ENCODE results near the gene EPHB3. TPM values are rescaled to one million over a fixed set of nuclear protein-coding genes. Genes with fewer than 3 reads are reported as not detected.

EPHB3 gene
- total and polyA plus RNA-seq, 4 donors, result 3.1 to 20.5 (median 7.7) TPM

DNA sequence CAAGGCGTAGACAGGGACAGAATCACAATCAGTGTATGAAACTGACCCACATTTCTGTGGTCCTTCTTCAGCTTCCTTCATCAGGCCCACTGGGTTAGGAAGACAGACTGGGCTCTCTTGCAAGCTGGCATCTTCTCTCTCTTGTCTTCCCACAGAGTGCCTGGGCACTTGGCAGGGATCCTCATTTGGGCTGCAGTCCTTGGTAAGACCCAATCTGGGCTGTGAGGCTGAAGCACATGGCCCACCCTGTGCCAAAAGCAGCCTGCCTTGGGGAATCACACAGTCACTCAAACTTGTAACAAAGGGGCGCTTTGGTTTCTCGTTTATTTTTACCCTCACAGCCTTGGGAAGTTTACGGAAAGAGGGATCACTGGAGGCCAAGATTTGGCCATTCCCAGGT, 8.2 kb upstream of the EPHB3 start:
- Histone ChIP-seq H3K9ac (ENCODE audit: insufficient read depth in 1 of 2, low read length in 2 of 2) (no peak overlapping the region), H3K27me3 (ENCODE audit: control insufficient read depth in 3 of 3, insufficient read depth in 3 of 3, low read length in 2 of 3) (no peaks in the 10 kb centered on the region), H3K9me3 (ENCODE audit: control insufficient read depth in 4 of 4, insufficient read depth in 3 of 4, low read length in 3 of 4) (no peaks in the 10 kb centered on the region), H3K4me3 (no peak overlapping the region), H3K27ac (ENCODE audit: low read depth in 1 of 2, low read length in 1 of 2) (no peak overlapping the region), H3K4me1 (ENCODE audit: control insufficient read depth in 5 of 5, insufficient read depth in 5 of 5, low read length in 5 of 5) (peaks cover 0 to 7% (median 0%) of the 10 kb centered on the region in 5 donors), H3K36me3 (ENCODE audit: control insufficient read depth in 4 of 4, insufficient read depth in 4 of 4, low read length in 4 of 4) (no peaks in the 10 kb centered on the region)
- TF ChIP-seq, protein P1, sequence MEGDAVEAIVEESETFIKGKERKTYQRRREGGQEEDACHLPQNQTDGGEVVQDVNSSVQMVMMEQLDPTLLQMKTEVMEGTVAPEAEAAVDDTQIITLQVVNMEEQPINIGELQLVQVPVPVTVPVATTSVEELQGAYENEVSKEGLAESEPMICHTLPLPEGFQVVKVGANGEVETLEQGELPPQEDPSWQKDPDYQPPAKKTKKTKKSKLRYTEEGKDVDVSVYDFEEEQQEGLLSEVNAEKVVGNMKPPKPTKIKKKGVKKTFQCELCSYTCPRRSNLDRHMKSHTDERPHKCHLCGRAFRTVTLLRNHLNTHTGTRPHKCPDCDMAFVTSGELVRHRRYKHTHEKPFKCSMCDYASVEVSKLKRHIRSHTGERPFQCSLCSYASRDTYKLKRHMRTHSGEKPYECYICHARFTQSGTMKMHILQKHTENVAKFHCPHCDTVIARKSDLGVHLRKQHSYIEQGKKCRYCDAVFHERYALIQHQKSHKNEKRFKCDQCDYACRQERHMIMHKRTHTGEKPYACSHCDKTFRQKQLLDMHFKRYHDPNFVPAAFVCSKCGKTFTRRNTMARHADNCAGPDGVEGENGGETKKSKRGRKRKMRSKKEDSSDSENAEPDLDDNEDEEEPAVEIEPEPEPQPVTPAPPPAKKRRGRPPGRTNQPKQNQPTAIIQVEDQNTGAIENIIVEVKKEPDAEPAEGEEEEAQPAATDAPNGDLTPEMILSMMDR (IDR thresholded peaks at IDR 0.05; ENCODE audit: control extremely low read depth, extremely low read depth), result no peak
- WGBS, 2 donors, result 86 to 96% methylated on average over 4 of the region's 4 CpGs
- DNase-seq (no peak), ATAC-seq (ENCODE audit: insufficient read depth, low FRiP score) (no peak)

DNA sequence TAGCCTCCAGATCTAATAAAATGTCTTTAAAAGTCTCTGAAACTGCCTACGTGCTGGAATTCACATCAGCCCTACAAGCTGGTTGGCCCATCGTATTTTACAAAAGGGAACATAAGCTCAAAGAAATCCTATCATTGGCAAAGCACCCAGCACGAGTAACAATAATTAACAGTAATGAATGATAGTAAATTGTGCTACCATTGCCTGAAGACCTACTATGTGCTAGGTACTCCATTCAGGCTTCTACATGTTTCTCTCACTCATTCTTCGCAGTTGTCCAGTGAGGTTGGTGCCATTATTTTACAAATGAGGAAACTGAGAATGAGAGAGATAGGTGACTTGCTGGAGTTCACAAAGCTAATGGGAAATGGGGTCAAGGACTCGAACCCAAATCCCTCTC, 7.1 kb upstream of the EPHB3 start:
- Histone ChIP-seq H3K27ac (ENCODE audit: low read depth in 1 of 2, low read length in 1 of 2) (no peak overlapping the region), H3K36me3 (ENCODE audit: control insufficient read depth in 4 of 4, insufficient read depth in 4 of 4, low read length in 4 of 4) (no peaks in the 10 kb centered on the region), H3K4me1 (ENCODE audit: control insufficient read depth in 5 of 5, insufficient read depth in 5 of 5, low read length in 5 of 5) (peaks cover 0 to 7% (median 0%) of the 10 kb centered on the region in 5 donors), H3K9ac (ENCODE audit: insufficient read depth in 1 of 2, low read length in 2 of 2) (no peak overlapping the region), H3K4me3 (no peak overlapping the region), H3K9me3 (ENCODE audit: control insufficient read depth in 4 of 4, insufficient read depth in 3 of 4, low read length in 3 of 4) (no peaks in the 10 kb centered on the region), H3K27me3 (ENCODE audit: control insufficient read depth in 3 of 3, insufficient read depth in 3 of 3, low read length in 2 of 3) (no peaks in the 10 kb centered on the region)
- DNase-seq (no peak), ATAC-seq (ENCODE audit: insufficient read depth, low FRiP score) (no peak)
- 91 to 94% methylated on average over 5 of the region's 5 CpGs for WGBS, 2 donors
- TF ChIP-seq, protein P1 (IDR thresholded peaks at IDR 0.05; ENCODE audit: control extremely low read depth, extremely low read depth), result no peak

DNA sequence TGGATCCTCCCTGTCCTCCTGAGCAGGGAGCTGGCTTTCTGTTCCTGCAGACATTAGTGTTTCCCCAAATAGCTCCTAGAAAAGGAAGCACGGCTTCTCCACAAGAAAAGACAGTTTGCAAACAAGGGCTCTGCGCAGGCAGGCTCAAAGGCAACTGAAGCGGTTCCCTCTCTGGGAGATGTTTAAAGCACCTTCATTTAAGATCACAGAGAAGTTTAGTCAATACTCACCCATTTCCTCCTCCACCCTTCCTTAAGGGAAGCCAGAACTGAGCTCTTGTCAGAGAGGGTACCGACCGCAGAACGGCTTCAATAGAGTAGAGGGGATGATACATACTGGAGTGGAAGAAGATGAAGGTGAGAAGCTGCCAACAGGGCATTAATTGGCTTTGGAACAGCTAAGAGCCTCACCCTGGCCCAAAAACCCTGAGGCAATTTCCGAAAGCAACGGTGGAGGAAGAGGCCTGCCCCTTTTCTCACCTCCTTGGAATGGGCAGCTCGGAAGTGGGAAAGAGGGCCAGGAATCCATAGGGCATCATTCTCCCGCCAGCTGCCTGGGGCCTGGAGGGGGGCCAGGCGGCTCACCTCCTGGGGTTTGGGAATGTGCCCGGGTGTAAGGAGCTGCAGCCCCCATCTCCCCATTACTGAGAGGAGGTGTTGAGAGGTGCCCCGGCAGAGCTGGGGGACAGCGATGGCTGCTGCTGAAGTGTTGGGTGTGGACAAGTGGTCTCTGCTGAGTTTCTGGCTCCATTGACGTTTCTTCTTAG, 4.8 kb upstream of the EPHB3 start:
- H3K4me1 ChIP-seq (ENCODE audit: control insufficient read depth in 5 of 5, insufficient read depth in 5 of 5, low read length in 5 of 5), result peaks cover 0 to 9% (median 7%) of the 10 kb centered on the region in 5 donors
- no peak overlapping the region for H3K27ac ChIP-seq (ENCODE audit: low read depth in 1 of 2, low read length in 1 of 2)
- WGBS, 2 donors, result 56 to 70% methylated on average over 15 of the region's 15 CpGs
- no peaks in the 10 kb centered on the region for H3K36me3 ChIP-seq (ENCODE audit: control insufficient read depth in 4 of 4, insufficient read depth in 4 of 4, low read length in 4 of 4)
- H3K9me3 ChIP-seq (ENCODE audit: control insufficient read depth in 4 of 4, insufficient read depth in 3 of 4, low read length in 3 of 4), result no peaks in the 10 kb centered on the region
- TF ChIP-seq, protein P1 (IDR thresholded peaks at IDR 0.05; ENCODE audit: control extremely low read depth, extremely low read depth), result no peak
- DNase-seq, result no peak
- ATAC-seq (ENCODE audit: insufficient read depth, low FRiP score), result no peak
- H3K4me3 ChIP-seq, result no peak overlapping the region
- no peaks in the 10 kb centered on the region for H3K27me3 ChIP-seq (ENCODE audit: control insufficient read depth in 3 of 3, insufficient read depth in 3 of 3, low read length in 2 of 3)
- H3K9ac ChIP-seq (ENCODE audit: insufficient read depth in 1 of 2, low read length in 2 of 2), result no peak overlapping the region
